Activated T-cell treated with anti-CD3 and anti-CD28 coated beads, Interleukin-2, amount 50 U/mL, for 72 hours (primary cell): ENCODE measurements around the gene CBX5. TPM values are rescaled to one million over a fixed set of nuclear protein-coding genes. Genes with fewer than 3 reads are reported as not detected.
A peak's percentile ranks its signal among the peaks of the same experiment; 100 is the strongest.

Source experiments
- ATAC-seq, 2 donors: fragments of 150-1000 bp; cut with Tn5 transposase; replicated peaks in 1 of 2; 2 replicates each; pipeline ENCODE4 v1.10.0; 2021; ENCODE audit warnings: moderate library complexity in 2 of 2, mild to moderate bottlenecking in 1 of 2
- DNase-seq, 2 donors: peaks; one replicate each; pipeline ENCODE4 v3.0.0; 2021 to 2022; ENCODE audit warnings: mixed read lengths in 1 of 2
- H3K27ac Mint-ChIP-seq: one replicate; pipeline ENCODE4 v1.8.0; 2022; ENCODE audit warnings: mild to moderate bottlenecking, moderate library complexity, mixed read lengths
- H3K27me3 Mint-ChIP-seq: one replicate; pipeline ENCODE4 v1.8.0; 2022; ENCODE audit warnings: low read depth, mixed read lengths
- H3K36me3 Mint-ChIP-seq, 2 donors: one replicate each; pipeline ENCODE4 v1.8.0; 2022; ENCODE audit warnings: mixed read lengths in 2 of 2, mild to moderate bottlenecking in 1 of 2; ENCODE audit not compliant: insufficient read depth in 2 of 2
- H3K4me1 Mint-ChIP-seq: one replicate; pipeline ENCODE4 v1.8.0; 2022; ENCODE audit warnings: low read depth, mixed read lengths
- H3K4me3 Mint-ChIP-seq, 2 donors: one replicate each; pipeline ENCODE4 v1.8.0; 2022; ENCODE audit warnings: mild to moderate bottlenecking in 2 of 2, mixed read lengths in 2 of 2, moderate library complexity in 2 of 2
- H3K9me3 Mint-ChIP-seq, 2 donors: one replicate each; pipeline ENCODE4 v1.8.0; 2022; ENCODE audit warnings: mixed read lengths in 2 of 2
- total RNA-seq, 2 donors: library from RNA; stranded (reverse); gene quantifications; one replicate each; pipeline ENCODE4 v1.2.3, GENCODE V29; 2022

Gene CBX5
- total RNA-seq, 2 donors from 2014 or later = 89.4 to 108 TPM

- peak; percentile 83 to 86 for ATAC-seq
- H3K36me3 Mint-ChIP-seq = peaks cover 4 to 15% of the 10 kb centered on the region in 2 donors
- H3K27me3 Mint-ChIP-seq = no peaks in the 10 kb centered on the region
- peak overlapping the region; percentile 96 for H3K27ac Mint-ChIP-seq
- no peak for DNase-seq
- no peaks in the 10 kb centered on the region for H3K9me3 Mint-ChIP-seq
- peak overlapping the region; percentile 14 to 89 for H3K4me3 Mint-ChIP-seq
- peaks cover 79% of the 10 kb centered on the region for H3K4me1 Mint-ChIP-seq
Observed at GRCh38 chr12:54272214-54272613, 7.7 kb downstream of the CBX5 start.

DNA sequence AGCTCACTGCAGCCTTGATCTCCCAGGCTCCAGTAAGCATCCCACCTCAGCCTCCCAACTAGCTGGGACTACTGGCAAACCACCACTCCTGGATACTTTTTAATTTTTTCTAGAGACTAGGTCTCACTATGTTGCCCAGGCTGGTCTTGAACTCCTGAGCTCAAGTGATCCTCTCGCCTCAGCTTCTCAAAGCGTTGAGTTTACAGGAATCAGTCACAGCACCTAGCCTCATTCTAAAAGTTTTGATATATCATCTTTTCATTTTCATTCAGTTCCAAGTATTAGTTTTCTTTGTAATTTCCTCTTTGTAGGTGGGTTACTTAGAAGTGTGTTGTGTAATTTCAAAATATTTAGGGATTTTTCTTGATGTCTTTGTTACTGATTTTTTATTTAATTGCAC is 9.6 kb downstream of the CBX5 start:
- H3K4me1 Mint-ChIP-seq = peaks cover 66% of the 10 kb centered on the region

GRCh38 chr12:54266852-54267251 is 13.1 kb downstream of the CBX5 start:
- no peak for DNase-seq
- no peak overlapping the region for H3K4me3 Mint-ChIP-seq
- ATAC-seq = no peak
- H3K27me3 Mint-ChIP-seq = no peaks in the 10 kb centered on the region
- peaks cover 4 to 8% of the 10 kb centered on the region in 2 donors for H3K36me3 Mint-ChIP-seq
- H3K4me1 Mint-ChIP-seq = peaks cover 54% of the 10 kb centered on the region
- H3K9me3 Mint-ChIP-seq = no peaks in the 10 kb centered on the region
- no peak overlapping the region for H3K27ac Mint-ChIP-seq

More for the DNA sequence above, 9.6 kb downstream of the CBX5 start:
- H3K27ac Mint-ChIP-seq = peak overlapping the region; percentile 99
- H3K27me3 Mint-ChIP-seq = no peaks in the 10 kb centered on the region
- H3K4me3 Mint-ChIP-seq = peak overlapping the region; percentile 4 to 83
- H3K36me3 Mint-ChIP-seq = peaks cover 3 to 15% of the 10 kb centered on the region in 2 donors
- DNase-seq (no peak), ATAC-seq (peak; percentile 58 to 69)
- no peaks in the 10 kb centered on the region for H3K9me3 Mint-ChIP-seq

DNA sequence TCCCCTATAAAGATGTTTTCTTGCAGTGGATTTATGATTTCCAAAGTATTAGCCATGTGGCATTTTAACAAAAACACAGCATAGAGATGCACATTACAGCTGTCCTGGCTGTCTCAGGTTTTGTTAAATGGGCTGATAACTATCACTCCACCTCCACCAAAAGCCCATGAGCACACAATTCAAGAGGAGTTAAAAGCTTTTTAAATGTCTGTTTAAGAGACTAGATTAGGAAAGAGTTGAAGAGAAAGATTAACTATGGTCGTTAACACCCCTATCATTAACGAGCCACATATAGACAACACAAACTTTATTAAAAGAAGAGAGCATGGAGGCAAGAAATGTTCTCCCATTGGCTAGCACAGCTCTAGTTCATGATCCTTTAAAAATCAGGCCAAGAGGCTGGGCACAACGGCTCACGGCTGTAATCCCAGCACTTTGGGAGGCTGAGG is 14.5 kb downstream of the CBX5 start:
- peaks cover 49% of the 10 kb centered on the region for H3K4me1 Mint-ChIP-seq
- H3K9me3 Mint-ChIP-seq = no peaks in the 10 kb centered on the region
- H3K27ac Mint-ChIP-seq = peak overlapping the region; percentile 78
- ATAC-seq (no peak), DNase-seq (no peak)
- H3K4me3 Mint-ChIP-seq = peak overlapping the region in 1 of 2 donors; percentile 20
- H3K36me3 Mint-ChIP-seq = peaks cover 4 to 6% of the 10 kb centered on the region in 2 donors
- no peaks in the 10 kb centered on the region for H3K27me3 Mint-ChIP-seq

GRCh38 chr12:54262403-54262925 is 17.5 kb downstream of the CBX5 start:
- Mint-ChIP-seq H3K4me3 (peak overlapping the region in 1 of 2 donors; percentile 11), H3K9me3 (no peaks in the 10 kb centered on the region), H3K27me3 (no peaks in the 10 kb centered on the region), H3K36me3 (peaks cover 3 to 6% of the 10 kb centered on the region in 2 donors), H3K27ac (peak overlapping the region; percentile 69), H3K4me1 (peaks cover 54% of the 10 kb centered on the region)
- DNase-seq (no peak), ATAC-seq (no peak)

GRCh38 chr12:54261815-54262402 is 18.0 kb downstream of the CBX5 start:
- Mint-ChIP-seq H3K27me3 (no peaks in the 10 kb centered on the region), H3K36me3 (peaks cover 6% of the 10 kb centered on the region in 2 donors), H3K27ac (peak overlapping the region; percentile 32)

DNA sequence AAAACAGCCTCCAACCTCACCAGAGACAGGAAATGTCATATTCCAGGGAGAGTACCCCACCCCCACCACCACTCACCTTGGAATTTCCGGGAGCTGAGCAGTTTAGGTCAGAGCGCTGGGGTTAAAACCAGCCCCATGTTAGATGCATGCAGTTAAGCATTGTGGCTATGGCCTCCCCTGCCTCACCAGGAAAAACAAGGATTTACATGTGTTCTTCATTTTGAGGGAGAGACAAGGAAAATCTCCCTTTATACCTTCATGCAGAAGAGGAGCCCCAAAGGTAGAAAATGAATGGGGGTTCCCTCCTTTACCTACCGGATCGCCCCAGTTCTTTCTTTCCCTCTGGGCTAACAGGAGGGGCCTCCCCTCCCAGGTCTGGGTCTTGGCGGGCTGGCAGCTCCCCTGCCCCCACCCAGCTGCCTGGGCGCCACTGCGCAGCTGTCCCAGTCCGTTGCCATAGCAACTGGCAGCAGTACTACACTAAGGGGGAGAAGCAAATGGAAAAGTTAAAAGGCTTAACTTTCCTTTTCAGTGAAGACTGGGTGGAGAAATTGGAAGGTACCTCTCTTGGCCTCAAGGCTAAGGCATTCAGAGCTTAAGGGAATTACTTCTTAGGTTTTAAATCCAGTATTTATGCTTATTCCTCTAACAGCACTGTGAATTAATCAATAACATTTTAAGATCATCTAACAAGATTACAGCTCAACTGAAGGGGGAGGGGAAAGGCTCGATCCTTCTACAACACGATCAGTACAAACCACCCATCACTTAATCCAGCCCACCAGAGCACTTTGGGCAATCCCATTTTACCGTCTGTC is 20.5 kb downstream of the CBX5 start:
- Mint-ChIP-seq H3K4me3 (peak overlapping the region; percentile 79 to 81), H3K4me1 (peaks cover 39% of the 10 kb centered on the region), H3K9me3 (no peaks in the 10 kb centered on the region), H3K36me3 (peaks cover 9 to 10% of the 10 kb centered on the region in 2 donors), H3K27ac (peak overlapping the region; percentile 82), H3K27me3 (no peaks in the 10 kb centered on the region)
- DNase-seq = peak; percentile 43 to 59
- peak; percentile 69 to 78 for ATAC-seq

More at GRCh38 chr12:54261815-54262402, 18.0 kb downstream of the CBX5 start:
- Mint-ChIP-seq H3K4me1 (peaks cover 54% of the 10 kb centered on the region), H3K9me3 (no peaks in the 10 kb centered on the region), H3K4me3 (no peak overlapping the region)
- ATAC-seq = no peak
- DNase-seq = no peak

DNA sequence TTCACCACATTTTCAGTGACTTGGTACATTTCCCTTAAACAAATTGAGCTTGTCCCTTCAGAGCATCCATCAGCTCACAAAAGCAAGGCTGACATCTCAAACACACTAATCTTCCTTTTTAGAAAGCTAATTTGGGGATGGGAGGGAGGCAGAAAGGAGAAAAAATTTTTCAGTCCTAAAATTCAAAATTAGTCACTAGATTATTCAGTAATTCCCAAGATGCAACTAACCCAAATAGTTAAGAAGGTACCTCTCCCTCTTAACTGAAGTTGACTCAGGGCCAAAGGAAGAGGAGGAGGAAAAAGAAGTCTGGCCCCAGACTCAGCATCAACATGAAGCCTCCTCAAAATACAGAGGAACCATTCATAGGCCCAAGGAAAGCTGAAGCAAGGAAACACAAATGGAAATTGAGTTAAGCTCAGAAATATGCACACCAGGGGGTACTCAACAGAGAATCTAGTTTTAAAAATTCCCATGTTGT is 21.7 kb downstream of the CBX5 start:
- Mint-ChIP-seq H3K27me3 (no peaks in the 10 kb centered on the region), H3K27ac (peak overlapping the region; percentile 27), H3K9me3 (no peaks in the 10 kb centered on the region), H3K4me3 (peak overlapping the region in 1 of 2 donors; percentile 56), H3K36me3 (peaks cover 7 to 9% of the 10 kb centered on the region in 2 donors), H3K4me1 (peaks cover 28% of the 10 kb centered on the region)
- ATAC-seq (no peak), DNase-seq (no peak)

GRCh38 chr12:54257332-54257731 is 22.6 kb downstream of the CBX5 start:
- H3K36me3 Mint-ChIP-seq = peaks cover 7 to 11% of the 10 kb centered on the region in 2 donors
- peak overlapping the region in 1 of 2 donors; percentile 56 for H3K4me3 Mint-ChIP-seq
- H3K27me3 Mint-ChIP-seq = no peaks in the 10 kb centered on the region
- DNase-seq (no peak), ATAC-seq (no peak)
- peaks cover 32% of the 10 kb centered on the region for H3K4me1 Mint-ChIP-seq
- no peak overlapping the region for H3K27ac Mint-ChIP-seq
- no peaks in the 10 kb centered on the region for H3K9me3 Mint-ChIP-seq

- Mint-ChIP-seq H3K4me3 (no peak overlapping the region), H3K27ac (no peak overlapping the region), H3K36me3 (peaks cover 9 to 21% of the 10 kb centered on the region in 2 donors), H3K9me3 (no peaks in the 10 kb centered on the region), H3K27me3 (no peaks in the 10 kb centered on the region), H3K4me1 (peaks cover 17% of the 10 kb centered on the region)
- ATAC-seq = no peak
- DNase-seq = no peak
Observed at GRCh38 chr12:54253240-54253639, 26.7 kb downstream of the CBX5 start.

DNA sequence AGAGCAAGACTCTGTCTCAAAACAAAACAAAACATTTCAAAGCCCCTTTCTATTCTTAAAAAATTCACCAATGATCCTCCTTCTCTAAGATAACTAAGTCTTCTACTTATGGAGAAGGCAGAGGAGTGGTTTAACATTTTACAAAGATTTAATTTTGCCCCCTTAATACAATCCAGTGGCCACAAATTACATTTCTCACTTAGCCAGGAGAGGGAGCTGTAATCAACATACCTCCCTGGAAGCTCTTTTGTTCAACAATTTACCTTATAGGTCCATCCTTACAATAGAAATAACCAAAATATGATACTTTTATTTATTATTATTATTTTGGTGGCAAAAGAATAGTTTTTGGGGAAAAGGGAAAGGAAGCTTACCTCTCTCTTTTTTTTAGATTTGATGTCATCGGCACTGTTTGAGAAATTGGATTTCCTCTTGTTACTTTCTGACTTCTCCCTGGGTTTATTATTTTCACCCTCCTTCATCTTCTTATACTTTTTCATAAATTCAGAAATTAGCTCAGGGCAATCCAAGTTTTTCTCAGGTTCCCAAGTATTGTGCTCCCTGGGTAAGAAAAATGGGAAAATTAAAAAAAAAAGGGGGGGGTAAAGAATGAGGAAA is 28.1 kb downstream of the CBX5 start:
- Mint-ChIP-seq H3K27me3 (no peaks in the 10 kb centered on the region), H3K9me3 (no peaks in the 10 kb centered on the region), H3K4me1 (peaks cover 17% of the 10 kb centered on the region), H3K27ac (peak overlapping the region; percentile 34), H3K36me3 (peaks cover 6 to 21% of the 10 kb centered on the region in 2 donors), H3K4me3 (no peak overlapping the region)
- ATAC-seq (peak in 1 of 2 donors; percentile 55), DNase-seq (no peak)

- Mint-ChIP-seq H3K4me1 (peaks cover 17% of the 10 kb centered on the region), H3K36me3 (peaks cover 2 to 22% of the 10 kb centered on the region in 2 donors), H3K4me3 (no peak overlapping the region), H3K27ac (no peak overlapping the region), H3K27me3 (no peaks in the 10 kb centered on the region), H3K9me3 (no peaks in the 10 kb centered on the region)
- no peak for ATAC-seq
- no peak for DNase-seq
Observed at GRCh38 chr12:54249489-54249888, 30.4 kb downstream of the CBX5 start.
